HepG2 (cell line): ENCODE results near the gene GBP6. TPM values are rescaled to one million over a fixed set of nuclear protein-coding genes. Genes with fewer than 3 reads are reported as not detected.

Experiments
- BRCA1 ChIP-seq: sonication (generic); formaldehyde crosslinking; IDR thresholded peaks from 2 replicates; pipeline ENCODE4 v1.4.0; 2020; ENCODE audit warnings: missing genetic modification reagents
- HIC2 ChIP-seq: sonication (generic); formaldehyde crosslinking; IDR thresholded peaks from 2 replicates; pipeline ENCODE4 v1.9.0; 2022; ENCODE audit warnings: low read depth, missing genetic modification reagents
- HINFP ChIP-seq: sonication (generic); formaldehyde crosslinking; IDR thresholded peaks from 2 replicates; pipeline ENCODE4 v1.4.0; 2020; ENCODE audit warnings: low read depth, mild to moderate bottlenecking, missing genetic modification reagents
- HNRNPH1 ChIP-seq: fragments of 200-400 bp; formaldehyde crosslinking; optimal IDR thresholded peaks from 2 replicates; pipeline ENCODE3; 2017; ENCODE audit warnings: mild to moderate bottlenecking, low read depth, low read length
- HNRNPK ChIP-seq: fragments of 200-400 bp; formaldehyde crosslinking; IDR thresholded peaks from 2 replicates; pipeline ENCODE4 v1.6.1; 2018; ENCODE audit warnings: low read length, low read depth, moderate library complexity, mild to moderate bottlenecking; ENCODE audit not compliant: poor library complexity, severe bottlenecking
- HOXA5 ChIP-seq: sonication (generic); formaldehyde crosslinking; IDR thresholded peaks from 2 replicates; pipeline ENCODE4 v1.4.0; 2020; ENCODE audit warnings: missing genetic modification reagents
- IRF9 ChIP-seq: sonication (generic); formaldehyde crosslinking; IDR thresholded peaks from 2 replicates; pipeline ENCODE4 v1.8.0; 2022; ENCODE audit warnings: missing genetic modification reagents, mild to moderate bottlenecking, borderline replicate concordance
- NCOR1 ChIP-seq: fragments of 200-600 bp; sonication (generic); IDR thresholded peaks from 2 replicates; pipeline ENCODE4 v1.7.0; 2017; ENCODE audit warnings: antibody characterized with exemption, low read length, borderline replicate concordance
- NFIB ChIP-seq: sonication (generic); formaldehyde crosslinking; IDR thresholded peaks from 2 replicates; pipeline ENCODE4 v1.9.0; 2021; ENCODE audit warnings: missing genetic modification reagents, mild to moderate bottlenecking, borderline replicate concordance
- NR2C2 ChIP-seq: sonication (generic); formaldehyde crosslinking; IDR thresholded peaks from 2 replicates; pipeline ENCODE4 v1.4.0; 2020; ENCODE audit warnings: missing genetic modification reagents, mild to moderate bottlenecking, moderate library complexity, borderline replicate concordance
- SIX4 ChIP-seq: sonication (generic); formaldehyde crosslinking; IDR thresholded peaks from 2 replicates; pipeline ENCODE4 v1.4.0; 2020; ENCODE audit warnings: missing genetic modification reagents
- SP4 ChIP-seq: sonication (generic); formaldehyde crosslinking; IDR thresholded peaks from 2 replicates; pipeline ENCODE4 v1.8.1; 2023; ENCODE audit warnings: mild to moderate bottlenecking, missing genetic modification reagents
- TCF7L2 ChIP-seq: IDR thresholded peaks from 2 replicates; pipeline ENCODE4 v1.6.1; 2011; ENCODE audit warnings: mild to moderate bottlenecking, low read depth, low read length, moderate library complexity
- ZBED4 ChIP-seq: sonication (generic); formaldehyde crosslinking; IDR thresholded peaks from 2 replicates; pipeline ENCODE4 v1.4.0; 2020; ENCODE audit warnings: missing genetic modification reagents, borderline replicate concordance
- ZIK1 ChIP-seq: sonication (generic); formaldehyde crosslinking; IDR thresholded peaks from 2 replicates; pipeline ENCODE4 v1.5.0; 2020; ENCODE audit warnings: mild to moderate bottlenecking, low read depth, missing genetic modification reagents, borderline replicate concordance
- ZNF543 ChIP-seq: sonication (generic); formaldehyde crosslinking; IDR thresholded peaks from 2 replicates; pipeline ENCODE4 v1.4.0; 2020; ENCODE audit warnings: mild to moderate bottlenecking, missing genetic modification reagents
- ZNF597 ChIP-seq: sonication (generic); formaldehyde crosslinking; IDR thresholded peaks from 2 replicates; pipeline ENCODE4 v1.5.0; 2020; ENCODE audit warnings: missing genetic modification reagents
- ZNF766 ChIP-seq: sonication (generic); formaldehyde crosslinking; IDR thresholded peaks from 2 replicates; pipeline ENCODE4 v1.5.0; 2020; ENCODE audit warnings: missing genetic modification reagents, borderline replicate concordance
- ZSCAN20 ChIP-seq: sonication (generic); formaldehyde crosslinking; IDR thresholded peaks from 2 replicates; pipeline ENCODE4 v1.4.0; 2020; ENCODE audit warnings: missing genetic modification reagents, mild to moderate bottlenecking, borderline replicate concordance
- polyA plus RNA-seq, 8 experiments: library from polyadenylated mRNA; depleted of rRNA in 3 of 8; stranded (reverse) in 7 of 8; unstranded in 1 of 8; fragments of >200 nt; fragmentation: Illumina TruSeq in 4 of 8; extraction: Trizol in 4 of 8; gene quantifications; 2 replicates each; pipeline versions ENCODE4 v1.2.1 to v1.2.3, GENCODE V29; 2011 to 2016; ENCODE audit warnings: low read depth in 4 of 8, missing spikeins in 1 of 8, mixed read lengths in 1 of 8; ENCODE audit not compliant: insufficient read depth in 1 of 8
- total RNA-seq, 5 experiments: library from RNA; depleted of rRNA; stranded (reverse); fragments of >200 nt; fragmentation: Illumina TruSeq; extraction: Trizol; gene quantifications; 2 replicates each; pipeline ENCODE4 v1.2.3, GENCODE V29; 2016; ENCODE audit warnings: low read depth in 1 of 5

GBP6 gene
- total and polyA plus RNA-seq, 2 of the 13 experiments (the other 11 are each of a cell fraction or from before 2014, with no cell fraction given), result not detected

- TF ChIP-seq IRF9 (CRISPR knock-in tag) (no peak), HINFP (CRISPR knock-in tag) (no peak), ZNF766 (CRISPR knock-in tag) (no peak), SP4 (no peak), ZNF597 (CRISPR knock-in tag) (no peak), TCF7L2 (peak; percentile 51; the same call in 1 of the 2 replicates), SIX4 (CRISPR knock-in tag) (no peak), HIC2 (CRISPR knock-in tag) (no peak), ZSCAN20 (CRISPR knock-in tag) (no peak), HNRNPK (no peak), NCOR1 (no peak), BRCA1 (CRISPR knock-in tag) (no peak), NFIB (CRISPR knock-in tag) (no peak), NR2C2 (CRISPR knock-in tag) (no peak), HNRNPH1 (no peak), ZIK1 (CRISPR knock-in tag) (no peak), ZNF543 (CRISPR knock-in tag) (no peak), ZBED4 (CRISPR knock-in tag) (no peak), HOXA5 (CRISPR knock-in tag) (no peak)
Observed at GRCh38 chr1:89356658-89357400, 7.0 kb upstream of the GBP6 start (continued).
